Measurements from ENCODE around the gene RBM23.
"Not testable (repeated sequence)": the region's sequence is repeated elsewhere in the genome, so short reads cannot be mapped to it uniquely, and the experiment has no call there.

RBM23 gene

DNA sequence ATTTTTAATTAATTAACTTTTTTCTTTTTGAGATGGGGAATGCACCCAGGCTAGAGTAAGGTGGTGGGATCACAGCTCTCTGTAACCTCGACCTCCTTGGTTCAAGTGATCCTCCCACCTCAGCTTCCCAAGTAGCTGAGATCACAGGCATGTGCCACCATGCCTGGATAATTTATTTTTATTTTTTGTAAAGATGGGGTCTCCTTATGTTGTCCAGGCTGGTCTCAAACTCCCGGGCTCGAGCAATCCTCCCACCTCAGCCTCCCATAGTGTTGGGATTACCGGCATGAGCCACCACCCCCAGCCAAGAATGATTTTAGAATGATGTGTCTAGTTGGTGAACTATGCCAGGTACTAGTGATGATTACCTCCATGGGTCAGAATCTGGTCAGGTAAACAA lies 54.0 kb downstream of the RBM23 start:
- no peak for DNase-seq (ENCODE audit: low spot score)

DNA sequence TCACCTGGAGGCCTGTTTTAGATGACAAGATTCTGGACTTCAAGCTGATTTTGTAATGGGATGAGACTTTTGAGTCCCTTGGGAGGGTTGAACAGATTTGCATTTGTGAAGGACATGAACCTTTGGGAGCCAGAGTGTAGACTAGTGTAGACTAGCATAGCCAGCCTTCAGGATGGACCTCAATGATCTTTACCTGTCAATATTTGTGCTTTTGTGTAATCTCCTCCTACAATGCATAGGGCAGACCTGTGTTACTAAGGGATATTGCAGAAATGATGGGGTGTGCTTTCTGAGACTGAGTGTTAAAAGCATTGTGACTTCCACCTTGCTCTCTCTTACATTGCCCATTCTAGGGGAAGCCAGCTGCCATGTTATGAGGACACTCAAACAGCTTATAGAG lies 57.3 kb downstream of the RBM23 start:
- DNase-seq (ENCODE audit: low spot score): no peak

DNA sequence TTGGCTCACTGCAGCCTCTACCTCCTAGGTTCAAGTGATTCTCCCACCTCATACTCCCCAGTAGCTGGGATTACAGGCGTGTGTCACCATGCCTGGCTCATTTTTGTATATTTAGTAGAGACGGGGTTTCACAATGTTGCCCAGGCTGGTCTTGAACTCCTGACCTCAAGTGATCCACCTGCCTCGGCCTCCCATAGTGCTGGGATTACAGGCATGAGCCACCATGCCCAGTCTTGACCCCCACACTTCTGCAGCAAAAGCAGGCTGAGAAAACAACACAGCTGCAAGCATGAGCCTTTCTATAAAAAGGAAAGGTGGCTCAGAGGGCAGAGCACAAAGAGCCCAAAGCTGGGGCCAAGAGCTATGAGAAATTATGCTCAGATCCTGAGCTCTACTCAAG lies 58.6 kb downstream of the RBM23 start:
- DNase-seq (ENCODE audit: low spot score): not testable (repeated sequence)

DNA sequence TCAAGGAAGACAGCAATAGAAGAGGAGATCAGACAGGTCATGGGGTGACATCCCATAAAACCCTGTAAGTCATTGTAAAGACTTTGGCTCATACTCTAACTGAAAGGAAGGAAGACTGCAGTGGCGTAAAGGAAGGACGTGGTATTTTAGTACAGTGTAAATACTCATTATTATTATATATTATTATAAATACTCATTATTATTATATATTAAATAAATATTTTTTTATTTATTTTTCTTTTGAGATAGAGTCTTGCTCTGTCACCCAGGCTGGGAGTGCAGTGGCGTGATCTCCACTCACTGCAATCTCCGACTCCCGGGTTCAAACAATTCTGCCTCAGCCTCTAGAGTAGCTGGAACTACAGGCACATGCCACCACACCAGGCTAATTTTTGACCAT lies 62.5 kb downstream of the RBM23 start:
- DNase-seq (ENCODE audit: low spot score): no peak

DNA sequence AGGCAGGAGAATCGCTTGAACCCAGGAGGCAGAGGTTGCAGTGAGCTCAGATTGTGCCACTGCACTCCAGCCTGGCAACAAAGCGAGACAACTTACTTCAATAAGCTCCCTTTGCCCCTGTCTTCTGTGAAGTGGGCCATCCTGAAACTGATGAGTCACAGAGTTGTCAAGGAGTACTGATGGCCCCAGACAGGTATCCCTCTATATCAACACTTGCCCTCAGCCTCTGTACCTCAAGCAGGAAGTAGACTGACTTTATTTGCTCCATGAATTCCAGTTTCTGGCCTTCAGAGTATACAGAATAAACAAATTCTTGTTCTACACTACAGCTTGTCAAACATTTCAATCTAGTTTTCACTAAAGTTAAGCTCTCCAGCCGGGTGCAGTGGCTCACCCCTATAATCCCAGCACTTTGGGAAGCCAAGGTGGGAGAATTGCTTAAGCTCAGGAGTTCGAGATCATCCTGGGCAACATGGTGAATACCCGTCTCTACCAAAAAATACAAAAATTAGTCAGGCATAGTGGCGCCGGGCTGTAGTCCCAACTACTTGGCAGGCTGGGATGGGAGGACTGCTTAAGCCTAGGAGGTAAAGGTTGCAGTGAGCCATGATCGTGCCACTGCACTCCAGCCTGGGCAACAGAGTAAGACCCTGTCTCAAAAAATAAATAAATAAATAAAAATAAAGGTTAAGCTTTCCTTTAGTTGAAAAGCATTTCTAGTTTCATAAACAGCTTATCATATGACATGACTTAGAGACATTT lies 63.8 kb downstream of the RBM23 start:
- no peak for DNase-seq (ENCODE audit: low spot score)

DNA sequence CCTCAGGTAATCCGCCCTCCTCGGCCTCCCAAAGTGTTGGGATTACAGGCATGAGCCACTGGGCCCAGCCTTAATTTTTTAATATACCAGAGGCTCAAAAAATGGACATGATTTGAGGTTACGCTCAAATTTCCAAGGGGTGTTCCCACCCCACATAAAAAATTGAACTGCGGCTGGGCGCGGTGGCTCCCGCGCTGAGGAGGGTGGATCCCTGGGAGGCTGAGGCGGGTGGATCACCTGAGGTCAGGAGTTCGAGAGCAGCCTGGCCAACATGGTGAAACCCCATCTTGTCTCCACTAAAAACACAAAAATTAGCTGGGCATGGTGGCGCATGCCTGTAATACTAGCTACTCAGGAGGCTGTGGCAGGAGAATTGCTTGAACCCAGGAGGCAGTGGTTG lies 64.7 kb downstream of the RBM23 start:
- not testable (repeated sequence) for DNase-seq (ENCODE audit: low spot score)

DNA sequence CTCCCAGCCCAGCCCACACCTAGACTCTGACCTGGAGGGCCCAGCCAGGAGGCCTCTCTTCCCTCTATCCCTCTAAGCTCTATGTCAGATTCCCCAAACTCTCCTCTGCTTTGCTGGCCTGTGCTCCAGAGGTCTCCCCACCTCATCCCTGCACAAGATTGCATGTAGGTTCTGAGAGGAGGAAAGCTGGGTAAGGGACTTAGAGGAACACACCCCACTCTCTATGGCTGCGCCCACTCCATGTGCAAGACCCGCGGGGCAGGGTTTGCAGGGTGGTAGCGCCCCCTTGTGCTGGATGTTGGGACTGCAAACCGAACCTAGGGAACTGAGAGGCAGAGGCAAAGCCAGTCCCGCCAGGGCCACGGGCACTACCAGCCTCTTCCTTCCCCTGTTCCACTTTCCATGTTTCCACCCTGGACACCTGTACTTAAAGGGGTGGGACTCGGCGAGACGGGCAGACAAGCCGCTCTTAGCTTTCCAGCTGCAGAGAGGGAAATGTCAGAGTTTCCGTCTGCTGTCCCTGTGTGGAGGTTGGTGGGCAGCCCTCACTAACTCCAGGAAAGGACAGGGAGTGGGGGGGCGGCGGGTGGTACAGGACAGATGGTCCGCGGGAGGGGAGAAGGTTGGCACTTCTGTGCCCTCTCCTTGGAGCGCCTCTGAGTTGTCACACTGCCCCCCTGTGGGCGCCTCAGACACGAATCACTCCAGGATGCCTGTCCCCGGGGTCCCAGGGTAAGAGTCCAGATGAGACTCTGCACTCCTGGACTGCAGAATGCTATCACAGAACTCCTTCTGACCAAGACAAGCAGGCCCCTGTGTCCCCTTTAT lies 65.8 kb downstream of the RBM23 start:
- DNase-seq (ENCODE audit: low spot score): peak; percentile 88

DNA sequence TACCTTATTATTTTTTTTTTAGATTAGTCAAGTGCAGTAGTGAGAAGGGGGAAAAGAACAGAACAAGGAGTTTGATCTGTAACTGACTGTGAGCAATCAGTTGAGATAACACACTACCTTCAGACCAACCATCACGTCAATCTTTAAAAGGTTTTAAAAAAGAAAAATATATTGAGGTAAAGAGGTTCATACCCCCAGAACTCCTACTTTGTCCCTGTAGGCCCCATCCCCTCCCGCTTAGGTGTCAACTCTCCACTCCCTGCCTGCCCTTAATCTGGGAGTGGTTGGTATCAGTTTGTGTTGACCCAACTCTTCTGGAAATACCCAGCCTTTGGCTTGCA lies 66.4 kb downstream of the RBM23 start:
- DNase-seq (ENCODE audit: low spot score): no peak

DNA sequence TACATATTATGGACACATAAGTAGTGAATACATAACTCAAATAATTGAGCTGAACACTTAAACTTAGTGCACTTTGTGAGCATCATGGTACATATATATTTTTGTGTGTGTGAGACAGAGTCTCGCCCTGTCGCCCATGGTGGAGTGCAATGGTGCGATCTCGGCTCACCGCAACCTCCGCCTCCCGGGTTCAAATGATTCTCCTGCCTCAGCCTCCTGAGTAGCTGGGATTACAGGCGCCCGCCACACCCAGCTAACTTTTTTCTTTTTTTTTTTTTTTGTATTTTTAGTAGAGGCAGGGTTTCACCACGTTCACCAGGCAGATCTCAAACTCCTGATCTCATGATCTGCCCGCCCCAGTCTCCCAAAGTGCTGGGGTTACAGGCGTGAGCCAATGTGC lies 66.8 kb downstream of the RBM23 start:
- not testable (repeated sequence) for DNase-seq (ENCODE audit: low spot score)

DNA sequence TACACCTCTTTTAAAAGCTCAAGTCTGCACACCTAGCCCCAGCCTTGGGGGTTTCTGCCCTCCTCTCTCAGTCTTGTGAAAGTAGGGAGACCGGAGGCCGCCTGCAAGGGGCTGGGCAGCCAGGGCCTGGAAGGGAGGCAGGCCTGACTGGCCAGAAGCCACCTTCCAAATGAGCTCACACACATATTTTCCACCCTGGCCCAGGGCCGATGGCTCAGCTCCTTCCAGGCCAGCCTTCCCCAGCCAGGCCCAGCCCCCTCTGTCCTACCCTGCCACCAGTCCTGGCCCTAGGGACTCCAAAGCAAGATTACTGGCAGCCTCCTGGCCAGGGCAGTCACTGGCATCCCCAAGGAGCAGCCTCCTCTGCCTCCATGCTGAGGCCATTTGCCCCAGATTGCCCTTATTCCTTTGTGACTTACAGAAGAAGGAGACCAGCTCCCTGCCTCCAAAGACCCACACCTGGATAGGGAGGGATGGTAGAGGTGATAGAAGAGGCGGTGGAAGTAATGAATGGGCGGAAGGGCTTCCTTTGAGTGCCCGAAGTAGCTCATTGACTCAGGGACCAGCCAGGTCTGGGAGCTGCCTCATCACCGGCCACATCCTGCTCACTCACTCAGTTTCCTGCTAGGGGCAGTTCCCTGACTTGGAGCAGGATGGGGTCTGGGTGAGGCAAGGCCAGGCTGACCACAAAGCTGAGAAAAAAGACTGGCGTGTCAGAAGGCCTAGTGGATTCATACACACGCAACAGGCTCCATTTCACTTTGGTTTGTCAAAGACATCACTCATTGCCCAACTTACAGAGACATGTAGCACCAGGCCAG lies 67.8 kb downstream of the RBM23 start:
- DNase-seq (ENCODE audit: low spot score): no peak

DNA sequence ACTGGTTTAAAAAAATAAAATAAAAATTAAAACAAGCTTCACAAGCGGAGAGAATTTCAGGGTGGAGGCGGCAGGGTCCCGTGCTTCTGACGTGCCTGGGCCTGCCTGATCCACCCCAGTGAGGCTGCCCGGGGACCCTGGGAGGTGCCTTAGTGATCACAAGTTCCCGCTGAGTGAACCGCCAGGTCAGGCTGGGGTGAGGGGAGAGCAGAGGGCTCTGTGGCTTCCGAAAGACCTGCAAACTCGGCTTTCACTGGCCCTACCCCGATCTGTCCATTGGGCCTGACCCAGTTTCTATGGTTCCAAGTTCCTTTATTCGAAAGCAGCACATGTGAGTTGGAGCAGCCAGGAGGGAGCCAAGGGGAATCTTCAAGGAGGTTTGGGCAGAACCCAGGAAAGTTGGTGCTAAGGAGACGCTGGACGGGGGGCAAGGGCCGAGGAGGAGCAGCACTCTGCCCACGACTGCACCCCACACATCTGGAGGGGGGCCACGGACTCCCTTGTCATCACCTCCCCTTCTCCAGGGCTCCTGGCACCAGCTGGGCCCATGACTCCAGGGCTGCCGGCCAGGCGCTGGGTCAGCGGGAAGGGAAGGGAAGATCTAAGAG lies 69.6 kb downstream of the RBM23 start:
- DNase-seq (ENCODE audit: low spot score): no peak

DNA sequence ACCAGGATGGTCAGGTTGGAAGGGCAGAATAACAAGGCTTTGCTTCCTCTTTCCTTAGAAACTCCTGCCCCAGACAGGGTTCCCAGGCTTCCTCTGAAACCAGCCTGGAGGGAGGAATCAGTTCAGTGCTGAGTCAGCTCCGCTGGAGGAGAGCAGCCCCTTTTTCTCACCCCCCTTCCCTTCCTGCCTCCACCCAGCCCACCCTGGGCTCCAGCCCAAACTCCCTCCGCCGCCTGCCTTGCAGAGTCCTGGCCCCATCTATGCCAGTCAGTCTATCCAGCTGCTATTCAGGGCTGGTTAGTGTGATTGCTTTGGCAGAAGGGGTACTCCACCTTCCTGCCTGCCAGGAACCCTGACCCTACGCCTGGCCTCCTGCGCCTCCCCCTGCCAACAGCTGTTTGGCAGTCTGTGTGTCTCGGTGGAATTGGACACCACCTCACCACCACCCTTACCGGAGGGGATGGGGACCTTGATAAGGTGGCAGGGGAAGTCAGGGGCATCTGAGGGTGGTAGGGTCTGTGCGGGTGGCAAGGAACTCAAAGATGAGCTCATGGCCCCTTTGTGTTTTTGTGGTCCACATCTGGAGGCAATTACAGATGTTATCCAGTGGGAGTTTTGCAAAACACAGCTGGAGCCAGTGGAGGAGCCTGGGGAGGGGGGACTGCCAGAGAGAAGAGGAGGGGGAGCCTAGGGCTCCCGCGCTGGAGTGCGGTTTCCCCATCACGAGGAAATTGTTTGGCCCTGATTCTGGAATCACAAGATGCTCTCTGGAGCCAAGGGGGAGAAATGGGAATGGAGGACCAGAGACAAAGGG lies 70.4 kb downstream of the RBM23 start:
- no peak for DNase-seq (ENCODE audit: low spot score)

DNA sequence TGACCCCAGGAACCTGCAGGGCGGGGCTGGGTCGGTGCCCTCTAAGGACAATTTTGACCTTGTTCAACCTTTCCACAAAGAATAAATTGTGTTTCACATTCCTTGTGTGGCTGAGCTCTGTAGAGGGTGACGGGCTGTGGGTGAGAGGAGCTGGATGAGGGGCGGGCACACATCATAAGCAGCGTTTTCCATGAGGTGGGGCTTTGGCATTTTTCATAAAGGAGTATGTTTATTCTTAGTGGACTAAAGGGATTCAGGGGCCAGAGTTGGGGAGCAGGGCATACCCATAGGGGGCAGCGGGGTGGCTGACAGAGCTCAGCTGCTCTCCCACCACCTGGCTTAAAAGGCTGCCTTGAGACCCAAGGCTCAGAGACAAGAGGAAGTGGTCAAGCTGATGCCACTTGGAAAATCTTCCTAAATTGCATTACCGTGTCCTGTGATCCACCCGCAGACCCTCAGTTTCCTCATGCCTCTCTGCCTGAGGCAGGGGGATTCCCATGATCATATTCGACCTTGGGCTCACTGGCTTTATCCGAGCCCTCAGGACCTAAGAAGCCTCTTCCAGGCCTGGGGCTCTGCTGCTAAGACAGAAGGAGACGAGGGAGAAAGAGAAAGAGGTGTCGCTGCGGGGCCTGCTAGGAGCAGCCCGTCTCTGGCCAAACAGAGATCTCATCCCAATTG lies 71.1 kb downstream of the RBM23 start:
- no peak for DNase-seq (ENCODE audit: low spot score)

DNA sequence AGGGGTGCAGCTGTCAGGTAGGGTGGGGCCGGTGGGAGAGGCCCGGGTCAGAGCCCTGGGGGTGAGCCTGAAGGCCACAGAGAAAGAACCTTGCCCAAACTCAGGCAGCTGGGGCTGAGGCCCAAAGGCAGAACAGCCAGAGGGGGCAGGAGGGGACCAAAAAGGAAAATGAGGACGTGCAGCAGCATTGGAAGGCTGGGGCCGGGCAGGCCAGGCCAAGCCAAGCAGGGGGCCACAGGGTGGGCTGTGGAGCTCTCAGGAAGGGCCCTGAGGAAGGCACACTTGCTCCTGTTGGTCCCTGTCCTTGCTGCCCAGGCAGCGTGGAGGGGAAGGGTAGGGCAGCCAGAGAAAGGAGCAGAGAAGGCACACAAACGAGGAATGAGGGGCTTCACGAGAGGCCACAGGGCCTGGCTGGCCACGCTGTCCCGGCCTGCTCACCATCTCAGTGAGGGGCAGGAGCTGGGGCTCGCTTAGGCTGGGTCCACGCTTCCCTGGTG lies 72.1 kb downstream of the RBM23 start:
- DNase-seq (ENCODE audit: low spot score): no peak

DNA sequence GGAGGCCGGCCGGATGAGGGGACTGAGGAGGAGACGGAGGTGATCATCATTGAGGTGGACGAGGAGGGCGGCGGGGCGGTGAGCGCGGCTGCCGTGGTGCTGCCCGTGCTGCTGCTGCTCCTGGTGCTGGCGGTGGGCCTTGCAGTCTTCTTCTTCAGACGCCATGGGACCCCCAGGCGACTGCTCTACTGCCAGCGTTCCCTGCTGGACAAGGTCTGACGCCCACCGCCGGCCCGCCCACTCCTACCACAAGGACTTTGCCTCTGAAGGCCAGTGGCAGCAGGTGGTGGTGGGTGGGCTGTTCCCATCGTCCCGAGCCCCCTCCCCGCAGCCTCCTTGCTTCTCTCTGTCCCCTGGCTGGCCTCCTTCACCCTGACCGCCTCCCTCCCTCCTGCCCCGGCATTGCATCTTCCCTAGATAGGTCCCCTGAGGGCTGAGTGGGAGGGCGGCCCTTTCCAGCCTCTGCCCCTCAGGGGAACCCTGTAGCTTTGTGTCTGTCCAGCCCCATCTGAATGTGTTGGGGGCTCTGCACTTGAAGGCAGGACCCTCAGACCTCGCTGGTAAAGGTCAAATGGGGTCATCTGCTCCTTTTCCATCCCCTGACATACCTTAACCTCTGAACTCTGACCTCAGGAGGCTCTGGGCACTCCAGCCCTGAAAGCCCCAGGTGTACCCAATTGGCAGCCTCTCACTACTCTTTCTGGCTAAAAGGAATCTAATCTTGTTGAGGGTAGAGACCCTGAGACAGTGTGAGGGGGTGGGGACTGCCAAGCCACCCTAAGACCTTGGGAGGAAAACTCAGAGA lies 72.9 kb downstream of the RBM23 start:
- no peak for DNase-seq (ENCODE audit: low spot score)

DNA sequence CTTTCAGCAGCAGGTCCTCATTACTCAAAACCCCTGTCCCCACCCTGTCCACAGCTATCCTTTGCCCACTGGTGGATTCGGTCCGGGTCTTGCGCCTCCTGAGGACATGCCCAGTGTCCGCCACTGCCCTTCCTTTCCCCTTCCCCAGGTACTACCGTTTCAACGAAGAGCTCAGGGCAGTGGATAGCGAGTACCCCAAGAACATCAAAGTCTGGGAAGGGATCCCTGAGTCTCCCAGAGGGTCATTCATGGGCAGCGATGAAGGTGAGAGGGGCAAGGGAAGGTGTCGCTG lies 73.9 kb downstream of the RBM23 start:
- DNase-seq (ENCODE audit: low spot score): no peak

DNA sequence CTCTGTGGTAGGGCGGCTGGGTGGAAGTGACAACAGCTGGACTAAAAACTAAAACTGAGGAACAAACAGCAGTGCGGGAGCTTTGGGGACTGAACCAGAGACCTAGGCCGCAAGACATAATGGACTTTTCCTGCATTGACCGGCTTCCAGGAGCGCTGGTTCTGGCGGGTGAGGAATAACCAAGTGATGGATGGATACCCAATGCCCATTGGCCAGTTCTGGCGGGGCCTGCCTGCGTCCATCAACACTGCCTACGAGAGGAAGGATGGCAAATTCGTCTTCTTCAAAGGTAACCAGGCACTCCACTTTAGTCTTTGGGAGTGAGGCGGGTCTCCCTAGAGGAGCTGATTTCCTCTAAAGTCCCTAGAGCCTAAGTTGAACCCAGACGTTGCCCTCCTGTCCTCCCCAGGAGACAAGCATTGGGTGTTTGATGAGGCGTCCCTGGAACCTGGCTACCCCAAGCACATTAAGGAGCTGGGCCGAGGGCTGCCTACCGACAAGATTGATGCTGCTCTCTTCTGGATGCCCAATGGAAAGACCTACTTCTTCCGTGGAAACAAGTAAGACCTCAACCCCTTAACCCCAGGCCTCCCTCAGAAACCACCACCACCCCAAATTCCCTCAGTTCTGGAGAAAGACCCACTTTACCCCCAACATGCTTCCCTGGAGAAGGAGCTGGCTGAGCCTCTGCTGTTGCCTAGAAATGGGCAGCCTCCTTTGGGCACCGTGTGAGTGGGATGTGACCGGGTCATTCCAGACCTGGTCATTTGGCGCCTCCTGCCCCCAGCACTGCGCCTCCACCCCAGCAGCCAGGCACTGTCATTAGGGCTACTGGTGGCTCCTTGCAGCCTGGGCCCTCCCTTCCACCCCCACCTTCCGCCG lies 74.5 kb downstream of the RBM23 start:
- no peak for DNase-seq (ENCODE audit: low spot score)
